GM18858 (cell line): ENCODE measurements around the gene TIMELESS.
"Not testable (repeated sequence)": the region's sequence is repeated elsewhere in the genome, so short reads cannot be mapped to it uniquely, and the experiment has no call there.

ENCODE experiments used
- ATAC-seq: cut with Tn5 transposase; IDR thresholded peaks from one replicate; pipeline ENCODE4 v1.9.1; 2021; ENCODE audit not compliant: unreplicated experiment

Gene TIMELESS

DNA sequence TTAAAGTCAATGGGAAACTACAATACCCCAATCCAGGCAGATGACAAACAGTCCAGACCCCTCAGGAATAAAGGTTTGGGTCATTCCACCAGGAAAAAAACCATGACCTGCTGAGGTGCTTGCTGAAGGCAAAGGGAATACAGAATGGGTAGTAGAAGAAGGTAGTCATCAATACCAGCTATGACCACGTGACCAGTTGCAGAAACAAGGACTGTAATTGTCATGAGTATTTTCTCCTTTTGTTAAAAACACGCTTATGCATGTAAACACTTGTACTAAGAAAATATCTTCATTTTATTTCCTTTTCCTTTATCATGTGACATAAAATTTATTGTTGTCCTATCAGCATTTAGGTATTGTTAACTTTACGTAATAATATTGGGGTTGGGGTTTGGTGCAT lies 45.0 kb downstream of the TIMELESS start:
- not testable (repeated sequence) for ATAC-seq

DNA sequence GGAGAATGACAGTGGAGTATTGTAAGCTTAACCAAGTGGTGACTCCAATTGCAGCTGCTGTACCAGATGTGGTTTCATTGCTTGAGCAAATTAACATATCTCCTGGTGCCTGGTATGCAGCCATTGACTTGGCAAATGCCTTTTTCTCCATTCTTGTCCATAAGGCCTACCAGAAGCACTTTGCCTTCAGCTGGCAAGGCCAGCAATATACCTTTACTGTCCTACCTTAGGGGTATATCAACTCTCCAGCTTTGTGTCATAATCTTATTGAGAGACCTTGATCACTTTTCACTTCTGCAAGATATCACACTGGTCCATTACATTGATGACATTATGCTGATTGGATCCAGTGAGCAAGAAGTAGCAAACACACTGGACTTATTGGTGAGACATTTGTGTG lies 47.6 kb downstream of the TIMELESS start:
- not testable (repeated sequence) for ATAC-seq

DNA sequence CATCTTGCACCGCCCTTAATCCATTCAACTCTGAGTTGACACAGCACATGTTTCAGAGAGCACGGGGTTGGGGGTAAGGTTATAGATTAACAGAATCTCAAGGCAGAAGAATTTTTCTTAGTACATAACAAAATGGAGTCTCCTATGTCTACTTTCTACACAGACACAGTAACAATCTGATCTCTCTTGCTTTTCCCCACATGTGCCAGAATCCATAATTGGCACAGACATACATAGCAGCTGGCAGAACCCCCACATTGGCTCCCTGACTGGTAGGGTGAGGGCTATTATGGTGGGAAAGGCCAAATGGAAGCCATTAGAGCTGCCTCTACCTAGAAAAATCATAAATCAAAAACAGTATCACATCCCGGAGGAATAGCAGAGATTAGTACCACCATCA lies 48.1 kb downstream of the TIMELESS start:
- ATAC-seq: not testable (repeated sequence)

DNA sequence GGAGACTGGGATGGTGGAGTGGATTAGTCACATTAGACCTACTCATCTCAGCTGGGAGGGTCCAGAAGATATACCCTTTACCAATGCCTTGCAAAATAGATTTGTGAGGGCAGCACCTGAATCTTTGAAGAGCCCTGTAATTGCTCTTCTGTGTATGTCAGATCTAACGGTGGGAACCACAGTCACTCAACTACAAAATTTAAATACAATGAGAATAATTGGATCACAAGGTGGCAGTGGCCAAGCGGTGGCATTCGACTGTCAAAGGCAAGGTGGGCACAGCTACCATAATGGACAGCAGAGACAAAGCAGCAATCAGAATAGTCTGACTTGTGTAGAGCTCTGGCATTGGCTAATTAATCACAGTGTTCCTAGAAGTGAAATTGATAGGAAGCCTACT lies 49.8 kb downstream of the TIMELESS start:
- not testable (repeated sequence) for ATAC-seq

DNA sequence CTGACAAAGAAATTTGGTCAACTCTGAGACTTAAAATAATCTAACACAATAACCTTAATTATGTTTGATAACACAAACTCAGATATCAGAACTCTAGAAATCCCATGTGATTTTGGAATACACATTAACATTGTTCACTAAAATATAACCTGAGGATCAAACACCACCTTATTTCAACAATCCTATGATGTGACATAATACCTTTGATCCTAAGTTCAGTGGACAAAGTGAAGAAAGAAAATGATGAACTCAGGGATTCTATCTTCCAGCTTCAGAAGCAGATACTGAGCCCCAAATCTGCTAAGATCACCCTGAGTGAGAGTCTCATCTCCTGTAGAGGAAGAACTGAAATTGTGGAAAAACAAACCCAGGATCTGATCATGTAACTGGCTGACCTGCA lies 50.9 kb downstream of the TIMELESS start:
- ATAC-seq: no peak

DNA sequence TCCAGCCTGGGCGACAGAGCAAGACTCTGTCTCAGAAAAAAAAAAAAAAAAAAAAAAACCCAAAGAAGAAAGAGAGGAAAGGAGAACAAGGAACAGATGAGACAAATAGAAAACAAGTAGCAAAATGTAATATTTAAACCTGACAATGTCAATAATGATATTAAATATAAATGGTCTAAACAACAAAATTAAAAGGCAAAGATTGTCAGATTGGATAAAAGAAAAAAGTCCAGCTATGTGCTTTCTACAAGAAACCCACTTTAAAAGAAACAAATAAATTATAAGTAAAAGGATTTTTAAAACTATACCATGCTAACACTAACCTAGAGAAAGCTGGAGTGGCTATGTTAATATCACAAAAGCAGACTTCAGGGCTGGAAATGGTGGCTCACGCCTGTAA lies 56.9 kb downstream of the TIMELESS start:
- no peak for ATAC-seq

DNA sequence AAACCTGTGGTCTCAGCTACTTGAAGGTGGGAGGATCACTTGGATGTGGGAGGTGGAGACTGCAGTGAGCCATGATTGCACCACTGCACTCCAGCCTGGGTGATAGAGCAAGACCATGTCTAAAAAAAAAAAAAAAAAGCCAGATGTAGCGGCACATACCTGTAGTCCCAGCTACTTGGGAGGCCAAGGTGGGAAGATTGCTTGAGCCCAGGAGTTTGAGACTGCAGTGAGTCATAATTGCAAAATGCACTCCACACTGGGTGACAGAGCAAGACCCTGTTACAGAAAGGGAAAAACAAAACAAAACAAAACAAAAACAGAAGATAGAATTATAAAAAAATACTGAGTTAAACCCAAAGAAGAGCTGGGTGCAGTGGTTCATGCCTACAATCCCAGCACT lies 57.5 kb downstream of the TIMELESS start:
- ATAC-seq: no peak

DNA sequence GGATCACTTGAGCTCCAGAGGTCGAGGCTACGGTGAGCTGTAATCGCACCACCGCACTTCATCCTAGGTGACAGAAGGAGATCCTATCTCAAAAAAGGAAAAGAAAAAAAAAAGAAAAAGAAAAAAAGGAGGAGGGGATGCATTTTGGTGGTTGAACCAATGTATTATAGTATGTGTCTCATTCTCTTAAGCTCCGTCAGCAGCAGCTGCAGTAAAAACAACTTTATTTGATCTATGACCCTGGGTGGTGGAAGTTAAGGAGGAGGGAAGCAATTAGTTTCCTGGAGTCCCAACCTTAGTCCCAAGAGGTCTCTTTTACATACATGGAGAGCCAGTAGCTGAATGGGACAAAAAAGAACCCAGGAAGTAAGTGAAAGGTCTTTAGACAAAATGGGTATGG lies 59.8 kb downstream of the TIMELESS start:
- ATAC-seq: no peak

DNA sequence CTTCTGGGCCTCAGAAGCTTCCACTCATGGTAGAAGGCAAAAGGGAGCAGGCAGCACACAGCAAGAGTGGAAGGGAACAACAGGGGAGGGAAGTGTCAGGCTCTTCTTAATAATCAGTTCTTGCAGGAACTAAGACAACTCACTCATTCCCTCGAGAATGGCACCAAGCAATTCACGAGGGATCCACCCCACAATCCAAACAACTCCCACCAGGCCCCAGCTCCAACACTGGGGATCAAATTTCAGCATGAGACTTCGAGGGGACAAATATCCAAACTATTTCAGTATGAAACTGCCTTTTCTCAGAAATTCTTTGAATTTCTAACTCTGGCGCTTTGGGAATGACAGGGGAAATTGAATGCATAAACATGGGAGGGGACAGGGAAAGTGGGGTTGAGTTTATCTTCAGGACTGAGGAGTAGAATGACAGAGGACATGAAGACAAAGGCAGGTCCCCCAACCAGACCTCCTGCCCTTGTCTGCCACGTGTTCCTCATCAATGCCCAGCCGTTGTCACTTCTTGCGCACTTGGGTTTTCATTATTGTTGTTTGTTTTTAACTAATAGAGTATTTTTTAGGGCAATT lies 62.0 kb downstream of the TIMELESS start:
- no peak for ATAC-seq

DNA sequence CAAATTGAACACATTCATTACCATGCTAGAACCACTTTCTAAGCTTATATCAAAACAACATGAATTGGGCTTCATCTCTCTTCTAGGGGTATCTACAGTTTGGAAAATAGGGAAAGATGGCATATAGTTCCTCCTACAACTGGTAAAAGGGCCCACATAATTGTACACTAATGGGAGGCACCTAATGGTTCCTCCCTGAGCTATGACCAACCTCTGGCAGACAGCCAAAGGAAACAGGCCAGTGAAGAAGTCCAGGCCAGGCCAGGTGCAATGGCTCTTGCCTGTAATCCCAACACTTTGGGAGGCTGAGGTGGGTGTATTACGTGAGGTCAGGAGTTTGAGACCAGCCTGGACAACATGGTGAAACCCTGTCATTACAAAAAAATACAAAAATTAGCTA lies 63.4 kb downstream of the TIMELESS start:
- ATAC-seq: no peak

DNA sequence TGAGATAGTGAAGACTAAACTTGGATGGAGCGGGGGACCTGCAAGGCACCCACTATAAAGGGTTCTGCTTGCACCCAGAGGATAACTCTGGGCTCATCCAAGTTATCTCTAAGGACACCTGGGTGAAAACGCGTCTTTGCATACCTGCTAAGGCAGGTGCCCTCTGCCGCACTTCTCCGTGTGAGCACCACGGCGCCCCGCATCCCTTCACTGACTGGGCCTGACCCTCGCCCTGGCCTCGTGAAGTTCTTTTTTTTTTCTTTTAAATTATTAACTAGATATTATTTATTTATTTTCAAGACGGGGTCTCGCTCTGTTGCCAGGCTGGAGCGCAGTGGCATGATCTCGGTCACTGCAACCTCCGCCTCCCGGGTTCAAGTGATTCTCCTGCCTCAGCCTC lies 66.6 kb downstream of the TIMELESS start:
- ATAC-seq: no peak

DNA sequence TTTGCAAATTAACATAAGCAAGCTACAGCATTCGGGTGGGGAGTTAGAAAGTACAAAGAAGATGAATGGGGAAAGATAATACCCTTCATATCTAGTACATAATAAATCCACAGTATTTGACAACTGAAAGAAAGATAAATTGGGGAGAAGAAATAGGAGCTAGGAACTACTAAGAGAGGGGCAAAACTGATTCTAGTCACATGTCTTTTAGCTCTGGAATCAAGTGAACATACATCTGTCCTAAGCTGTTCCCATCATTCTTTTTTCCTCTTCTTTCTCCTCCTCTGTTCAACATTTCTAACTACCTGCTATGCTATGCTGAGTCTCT lies 71.3 kb downstream of the TIMELESS start:
- no peak for ATAC-seq

DNA sequence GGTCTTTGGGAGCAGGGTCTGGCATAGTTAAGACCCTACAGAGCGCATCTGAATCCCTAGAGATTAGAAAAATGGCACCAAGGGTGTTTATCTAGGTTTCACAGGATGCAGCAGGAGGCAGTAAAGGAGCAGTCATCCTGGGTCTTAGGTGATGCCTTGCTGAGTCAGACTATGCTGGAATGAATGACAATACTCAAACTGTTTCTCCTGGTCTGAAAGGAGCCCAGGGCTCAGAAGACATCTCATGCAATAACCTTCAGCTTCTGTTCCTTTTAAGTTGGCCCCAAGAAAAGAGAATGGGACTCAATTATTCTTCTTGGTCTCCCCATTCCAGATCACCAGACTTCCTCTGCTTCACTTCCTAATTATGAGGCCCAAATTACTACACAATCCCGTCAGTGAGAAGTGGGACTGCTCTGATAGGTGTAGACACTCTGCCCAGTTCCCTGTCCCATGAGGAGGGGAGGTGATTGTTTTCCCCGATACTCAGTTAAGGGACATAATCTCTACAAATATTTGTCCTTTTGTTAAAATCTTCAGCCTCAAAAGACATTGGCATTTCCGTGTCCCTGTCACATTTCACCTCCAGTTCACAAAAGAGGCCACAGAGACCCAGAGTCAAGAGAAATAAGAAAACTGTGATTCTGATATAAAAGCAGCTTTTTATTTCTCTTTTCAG lies 71.8 kb downstream of the TIMELESS start:
- no peak for ATAC-seq

DNA sequence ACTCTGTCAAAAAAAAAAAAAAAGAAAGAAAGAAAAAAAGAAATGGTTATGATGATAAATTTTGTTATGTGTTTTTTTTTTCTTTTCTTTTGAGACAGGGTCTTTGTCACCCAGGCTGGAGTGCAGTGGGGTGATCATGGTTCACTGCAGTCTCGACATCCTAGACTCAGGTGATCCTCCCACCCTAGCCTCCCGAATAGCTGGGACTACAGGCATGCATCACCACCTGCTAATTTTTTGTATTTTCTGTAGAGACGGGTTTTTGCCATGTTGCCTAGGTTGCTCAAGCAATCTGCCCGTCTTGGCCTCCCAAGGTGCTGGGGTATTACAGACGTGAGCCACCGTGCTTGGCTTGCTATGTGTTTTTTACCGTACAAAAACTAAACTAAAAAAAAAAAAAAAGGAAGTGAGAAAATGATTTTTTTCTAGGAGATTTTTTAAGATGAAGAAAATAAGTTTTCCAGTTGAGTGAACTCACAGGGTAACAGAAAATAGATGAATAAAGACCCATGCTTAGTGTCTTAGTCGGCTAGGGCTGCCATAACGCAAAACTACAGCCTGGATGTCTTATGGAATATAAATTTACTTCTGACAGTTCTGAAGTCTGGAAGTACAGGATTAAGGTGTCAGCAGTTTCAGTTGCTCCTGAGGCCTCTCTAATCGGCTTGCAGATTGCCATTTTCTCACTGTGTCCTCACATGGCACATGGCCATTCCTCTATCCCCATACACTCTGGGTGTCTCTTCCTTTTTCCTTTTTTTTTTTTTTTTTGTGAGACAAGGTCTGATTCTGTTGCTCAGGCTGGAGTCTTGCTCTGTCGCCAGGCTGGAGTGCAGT lies 73.4 kb downstream of the TIMELESS start:
- ATAC-seq: no peak

DNA sequence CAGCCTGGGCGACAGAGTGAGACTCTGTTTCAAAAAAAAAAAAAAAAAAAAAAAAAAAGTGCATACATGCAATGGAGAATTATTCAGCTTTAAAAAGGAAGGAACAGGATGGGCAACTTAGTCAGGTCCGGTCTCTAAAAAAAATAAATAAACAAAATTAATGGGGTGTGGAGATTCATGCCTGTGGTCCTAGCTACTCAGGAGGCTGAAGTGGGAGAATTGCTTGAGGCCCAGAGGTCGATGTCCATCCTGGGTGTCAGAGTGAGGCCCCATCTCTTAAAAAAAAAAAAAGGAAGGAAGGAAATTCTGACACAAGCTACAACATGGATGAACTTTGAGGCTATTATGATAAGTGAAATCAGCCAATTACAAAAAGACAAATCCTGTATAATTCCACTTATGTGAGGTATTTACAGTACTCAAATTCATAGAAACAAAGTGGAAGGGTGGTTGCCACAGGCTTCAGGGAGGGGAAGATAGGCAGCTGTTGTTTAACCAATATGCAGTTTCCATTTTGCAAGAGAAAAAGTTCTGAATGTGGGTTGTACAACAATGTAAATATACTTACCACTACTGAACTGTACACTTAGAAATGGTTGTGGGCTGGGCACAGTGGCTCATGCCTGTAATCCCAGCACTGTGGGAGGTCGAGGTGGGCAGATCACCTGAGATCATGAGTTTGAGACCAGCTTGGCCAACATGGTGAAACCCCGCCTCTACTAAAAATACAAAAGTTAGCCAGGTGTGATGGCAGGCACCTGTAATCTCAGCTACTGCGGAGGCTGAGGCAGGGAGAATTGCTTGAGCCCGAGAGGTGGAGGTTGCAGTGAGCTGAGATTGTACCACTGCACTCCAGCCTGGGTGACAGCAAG lies 74.3 kb downstream of the TIMELESS start:
- ATAC-seq: no peak

DNA sequence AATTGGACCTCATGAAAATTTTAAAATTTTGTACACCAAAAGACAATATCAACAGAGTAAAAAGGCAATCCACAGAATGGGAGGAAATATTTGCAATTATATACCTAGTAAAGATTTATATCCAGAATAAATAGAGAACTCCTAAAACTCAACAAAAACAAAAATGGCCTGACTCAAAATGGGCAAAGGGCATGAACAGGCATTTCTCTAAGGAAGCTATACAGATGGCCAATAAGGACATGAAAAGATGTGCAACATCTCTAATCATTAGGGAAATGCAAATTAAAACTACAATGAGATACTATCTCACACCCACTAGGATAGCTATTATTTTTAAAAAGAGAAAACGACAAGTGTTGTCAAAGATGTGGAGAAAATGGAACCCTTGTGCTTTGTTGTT lies 75.7 kb downstream of the TIMELESS start:
- ATAC-seq: no peak

DNA sequence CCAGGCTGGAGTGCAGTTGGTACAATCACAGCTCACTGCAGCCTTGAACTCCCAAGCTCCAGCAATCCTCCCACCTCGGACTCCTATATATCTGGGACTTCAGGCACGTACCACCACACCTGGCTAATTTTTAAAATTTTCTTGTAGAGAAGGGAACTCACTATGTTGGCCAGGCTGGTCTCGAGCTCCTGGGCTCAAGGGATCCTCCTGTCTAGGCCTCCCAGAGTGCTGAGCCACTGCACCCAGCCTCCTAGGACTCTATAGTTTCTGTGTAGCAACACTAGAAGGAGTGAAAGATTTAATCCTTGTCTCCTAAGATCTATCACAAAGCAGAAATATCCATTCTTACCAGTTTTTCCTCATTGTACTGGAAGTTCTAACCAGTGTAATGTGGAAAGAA lies 82.3 kb downstream of the TIMELESS start:
- ATAC-seq: no peak
